GM12872 (cell line): ENCODE measurements around the gene RNF113B.

ENCODE experiments used
- TF ChIP-seq, protein P1 (sequence below): IDR thresholded peaks from 3 replicates; pipeline ENCODE4 v1.5.1; 2011; ENCODE audit warnings: low read depth, mild to moderate bottlenecking, low read length, moderate library complexity; ENCODE audit not compliant: insufficient read depth

RNF113B gene

DNA sequence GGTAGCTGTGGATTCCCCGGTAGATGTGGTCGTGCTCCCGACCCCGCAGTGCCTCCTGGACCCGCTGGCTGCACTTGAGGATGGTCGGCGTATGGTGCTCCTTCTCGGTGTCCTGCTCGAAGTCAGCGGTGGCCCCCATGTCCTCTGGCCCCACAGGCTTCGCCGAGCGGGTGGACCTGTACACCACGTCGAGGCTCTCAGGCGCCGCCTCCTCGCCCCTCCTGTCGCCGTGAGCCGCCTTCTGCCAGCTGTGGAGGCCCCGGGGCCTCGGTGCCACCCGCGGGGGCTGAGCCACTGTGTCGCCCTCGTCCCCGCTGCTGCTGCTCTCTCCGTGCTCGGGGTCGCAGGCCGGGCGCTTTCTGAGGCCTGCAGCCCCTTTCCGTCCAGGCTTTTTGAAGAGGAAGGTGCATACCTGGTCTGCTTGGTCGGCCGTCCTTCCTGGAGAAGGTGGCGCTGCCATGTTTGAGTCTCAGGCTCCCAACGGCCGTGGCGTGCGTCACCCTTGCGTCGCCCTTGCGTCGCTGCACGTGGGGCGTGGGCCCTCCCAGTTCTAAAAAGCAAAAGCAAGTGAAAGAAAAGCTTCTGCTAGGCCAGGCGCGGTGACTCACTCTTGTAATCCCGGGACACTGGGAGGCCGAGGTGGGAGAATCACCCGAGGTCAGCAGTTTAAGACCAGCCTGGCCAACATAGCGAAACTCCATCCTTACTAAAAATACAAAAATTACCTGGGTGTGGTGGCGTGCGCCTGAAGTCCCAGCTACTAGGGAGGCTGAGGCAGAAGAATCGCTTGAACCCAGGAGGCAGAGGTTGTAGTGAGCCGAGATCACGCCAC lies at the start of gene RNF113B:
Gene RNF113B, minus strand, starts transcription at position 493 of the 832 bp plus-strand sequence. Its CDS starts 33 bp downstream, at position 460.
- TF ChIP-seq, protein P1, sequence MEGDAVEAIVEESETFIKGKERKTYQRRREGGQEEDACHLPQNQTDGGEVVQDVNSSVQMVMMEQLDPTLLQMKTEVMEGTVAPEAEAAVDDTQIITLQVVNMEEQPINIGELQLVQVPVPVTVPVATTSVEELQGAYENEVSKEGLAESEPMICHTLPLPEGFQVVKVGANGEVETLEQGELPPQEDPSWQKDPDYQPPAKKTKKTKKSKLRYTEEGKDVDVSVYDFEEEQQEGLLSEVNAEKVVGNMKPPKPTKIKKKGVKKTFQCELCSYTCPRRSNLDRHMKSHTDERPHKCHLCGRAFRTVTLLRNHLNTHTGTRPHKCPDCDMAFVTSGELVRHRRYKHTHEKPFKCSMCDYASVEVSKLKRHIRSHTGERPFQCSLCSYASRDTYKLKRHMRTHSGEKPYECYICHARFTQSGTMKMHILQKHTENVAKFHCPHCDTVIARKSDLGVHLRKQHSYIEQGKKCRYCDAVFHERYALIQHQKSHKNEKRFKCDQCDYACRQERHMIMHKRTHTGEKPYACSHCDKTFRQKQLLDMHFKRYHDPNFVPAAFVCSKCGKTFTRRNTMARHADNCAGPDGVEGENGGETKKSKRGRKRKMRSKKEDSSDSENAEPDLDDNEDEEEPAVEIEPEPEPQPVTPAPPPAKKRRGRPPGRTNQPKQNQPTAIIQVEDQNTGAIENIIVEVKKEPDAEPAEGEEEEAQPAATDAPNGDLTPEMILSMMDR: no peak

DNA sequence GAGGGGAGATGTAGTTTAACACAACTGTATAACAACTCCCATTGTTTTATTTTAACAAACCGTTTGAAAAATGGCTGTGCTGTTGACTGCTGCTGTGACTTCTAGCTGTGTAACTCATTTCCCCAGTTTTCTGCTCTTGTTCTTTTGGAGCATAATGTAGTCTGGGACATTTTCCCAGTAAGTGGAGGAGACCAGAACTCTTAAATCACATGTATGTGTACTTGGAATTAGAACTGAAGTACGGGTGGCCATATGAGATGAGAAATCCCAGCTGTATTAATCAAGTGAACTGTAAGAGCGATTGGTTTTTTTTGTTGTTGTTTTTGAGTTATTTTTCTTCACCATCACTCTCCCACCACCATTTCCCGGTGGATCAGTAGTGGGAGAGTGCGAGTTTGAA lies 49.4 kb upstream of the RNF113B start:
- TF ChIP-seq, protein P1: no peak

DNA sequence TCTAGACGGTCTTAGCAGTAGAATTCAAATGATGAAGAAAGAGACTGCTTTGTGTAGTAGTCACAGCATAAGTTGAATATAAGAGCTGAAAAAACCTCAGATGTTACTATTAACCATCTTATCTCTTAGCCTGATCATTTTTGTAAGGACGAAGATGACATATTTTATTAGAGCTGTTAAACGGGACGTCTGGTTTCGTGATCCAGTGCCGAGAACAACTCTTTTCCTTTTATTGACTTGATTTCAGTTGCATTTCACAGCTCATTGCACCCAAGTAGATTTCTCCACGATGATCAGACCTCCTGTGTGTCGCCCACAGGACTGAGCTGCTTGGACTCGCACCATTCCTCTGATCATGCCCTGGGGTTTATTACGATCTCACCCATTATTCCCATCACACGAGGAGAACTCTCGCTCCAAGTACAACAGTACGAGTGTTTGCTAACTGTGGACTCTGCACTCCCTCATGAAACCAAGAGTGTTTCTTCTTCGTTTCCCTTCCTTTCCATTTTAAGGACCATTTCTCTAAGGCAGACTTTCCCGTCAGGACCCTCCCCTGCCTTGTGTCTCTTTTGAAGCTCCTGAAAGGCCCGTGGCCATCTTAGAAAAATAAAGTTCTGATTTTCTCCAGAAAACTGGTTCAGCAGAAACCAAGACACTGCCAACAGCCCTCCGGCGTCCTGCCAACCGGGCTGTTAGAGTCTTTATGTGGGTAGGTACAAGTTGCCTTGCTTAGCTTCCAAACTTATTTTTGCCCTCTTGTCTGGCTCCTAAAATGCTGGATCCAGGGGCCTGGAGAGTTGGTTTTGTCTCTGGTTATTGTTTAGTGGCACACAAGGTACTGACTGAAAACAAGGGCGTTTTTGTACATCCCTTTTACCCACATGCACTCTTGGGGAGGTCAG lies 48.2 kb upstream of the RNF113B start:
- TF ChIP-seq, protein P1: no peak

DNA sequence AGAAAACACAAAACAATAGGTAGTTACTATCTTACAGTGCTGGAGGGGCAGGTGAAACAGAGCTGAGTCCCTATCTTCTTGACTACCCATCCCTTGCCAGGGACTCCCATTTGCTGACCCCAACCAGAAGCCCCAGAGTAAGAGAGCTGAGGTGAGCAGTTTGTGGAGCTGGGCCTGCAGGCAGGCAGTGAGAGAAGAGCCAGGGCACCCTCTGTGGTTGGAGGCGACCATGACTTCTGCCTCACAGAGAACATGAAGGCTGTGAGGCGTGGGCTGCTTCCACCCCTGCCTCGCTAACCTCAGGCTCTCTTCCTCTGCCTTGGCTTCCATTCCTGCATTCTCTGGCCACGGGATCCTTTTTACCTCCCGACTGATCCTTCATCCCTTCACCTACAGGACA lies 47.5 kb upstream of the RNF113B start:
- TF ChIP-seq, protein P1: no peak

DNA sequence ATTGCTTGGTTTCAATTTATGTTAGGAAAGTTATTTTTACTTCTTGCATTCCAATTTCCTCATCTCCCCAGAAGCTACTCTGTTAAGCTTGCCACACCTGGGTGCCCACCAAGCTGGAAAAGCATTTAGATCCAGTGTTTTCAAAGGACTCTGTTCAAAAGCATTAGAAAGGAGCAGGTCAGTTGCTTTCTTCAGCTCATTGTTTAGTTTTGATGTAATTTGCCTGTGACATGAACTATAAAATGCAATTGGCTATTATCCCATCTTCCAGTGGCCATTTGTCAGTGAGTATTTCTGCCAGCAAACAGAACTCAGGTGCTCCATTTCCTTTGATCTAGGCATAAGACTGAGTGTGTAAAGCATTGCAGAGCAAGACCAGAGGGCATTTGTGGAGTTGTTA lies 46.7 kb upstream of the RNF113B start:
- TF ChIP-seq, protein P1: no peak

DNA sequence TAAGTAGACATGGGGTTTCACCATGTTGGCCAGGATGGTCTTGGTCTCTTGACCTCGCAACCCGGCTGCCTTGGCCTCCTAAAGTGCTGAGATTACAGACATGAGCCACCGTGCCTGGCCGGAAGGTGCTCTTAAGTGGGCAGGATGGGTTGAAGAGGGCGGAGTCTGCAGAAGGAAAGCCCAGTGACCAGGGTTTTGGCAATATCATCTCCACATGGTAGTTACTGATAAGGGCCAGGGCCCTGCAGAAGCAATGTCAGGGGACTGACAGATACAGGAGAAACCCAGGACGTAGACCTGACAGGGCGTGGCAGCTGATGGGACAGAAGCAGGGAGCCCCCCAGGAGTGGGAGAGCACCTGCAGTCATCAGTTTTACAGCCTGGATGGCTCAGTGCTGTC lies 45.7 kb upstream of the RNF113B start:
- TF ChIP-seq, protein P1: no peak

DNA sequence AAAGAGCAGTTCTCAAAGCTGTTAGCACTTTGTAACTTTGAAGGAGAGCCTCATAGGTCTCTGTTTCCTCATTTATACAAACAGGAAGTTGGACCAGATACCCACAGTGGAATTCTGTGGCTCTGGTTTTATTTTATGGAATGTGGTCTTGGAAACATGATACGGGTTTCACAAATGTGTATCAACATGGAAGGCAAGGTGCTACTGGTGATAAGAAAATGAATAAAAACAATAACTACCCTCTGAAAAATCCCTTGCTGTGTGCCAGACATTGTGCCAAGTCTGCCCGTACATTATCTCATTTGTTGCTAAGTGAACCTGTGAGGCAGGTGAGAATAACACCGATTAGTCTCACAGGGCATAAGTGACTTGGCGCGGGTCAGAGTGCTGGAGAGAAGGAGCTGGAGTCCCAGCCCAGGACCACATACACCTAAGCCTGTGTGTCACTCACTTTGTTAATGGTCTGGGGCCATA lies 45.0 kb upstream of the RNF113B start:
- TF ChIP-seq, protein P1: no peak
